NCI-H1092 (cell line): ENCODE results near the gene PLPP3.

Experiments used
- DNase-seq: peaks from one replicate; lab custom pipeline; 2025; lab: John Stamatoyannopoulos, UW

Gene PLPP3

GRCh38 chr1:56461158-56462127 lies 117.9 kb downstream of the PLPP3 start:
- DNase-seq = no peak

- DNase-seq = no peak
Measured at GRCh38 chr1:56459260-56459659, 120.1 kb downstream of the PLPP3 start.

GRCh38 chr1:56457756-56458375 lies 121.5 kb downstream of the PLPP3 start:
- no peak for DNase-seq

- no peak for DNase-seq
Measured at GRCh38 chr1:56456435-56457101, 122.8 kb downstream of the PLPP3 start.

GRCh38 chr1:56453417-56454078 lies 125.8 kb downstream of the PLPP3 start:
- DNase-seq = no peak

GRCh38 chr1:56453016-56453415 lies 126.3 kb downstream of the PLPP3 start:
- DNase-seq = no peak

- DNase-seq = no peak
Measured at GRCh38 chr1:56452027-56453011, 127.0 kb downstream of the PLPP3 start.

GRCh38 chr1:56451491-56451890 lies 127.9 kb downstream of the PLPP3 start:
- DNase-seq = no peak

- DNase-seq = no peak
Measured at GRCh38 chr1:56450004-56450666, 129.2 kb downstream of the PLPP3 start.

- no peak for DNase-seq
Measured at GRCh38 chr1:56448529-56449300, 130.6 kb downstream of the PLPP3 start.

- no peak for DNase-seq
Measured at GRCh38 chr1:56447823-56448222, 131.5 kb downstream of the PLPP3 start.

- DNase-seq = no peak
Measured at GRCh38 chr1:56446531-56447098, 132.7 kb downstream of the PLPP3 start.

GRCh38 chr1:56444960-56445646 lies 134.3 kb downstream of the PLPP3 start:
- DNase-seq = no peak
